GM18951 (cell line): ENCODE data around the gene SMAD6.

Source experiments
- POLR2A ChIP-seq: IDR thresholded peaks from 4 replicates; pipeline ENCODE4 v1.6.1; 2011; ENCODE audit warnings: mild to moderate bottlenecking; ENCODE audit not compliant: insufficient read length, insufficient read depth; ENCODE audit errors: extremely low read depth
- in situ Hi-C: fragments of 300-500 bp; cut with MboI; formaldehyde crosslinking; loops from one replicate; pipeline ENCODE4 v1.12.0; 2022; ENCODE audit warnings: low sequenced_read_pairs, mixed read lengths, inconsistent platforms; ENCODE audit not compliant: unreplicated experiment

The SMAD6 gene

GRCh38 chr15:66722757-66723540 is 20.9 kb downstream of the SMAD6 start:
- in situ Hi-C loops: no loop called here
- no peak for TF ChIP-seq POLR2A

DNA sequence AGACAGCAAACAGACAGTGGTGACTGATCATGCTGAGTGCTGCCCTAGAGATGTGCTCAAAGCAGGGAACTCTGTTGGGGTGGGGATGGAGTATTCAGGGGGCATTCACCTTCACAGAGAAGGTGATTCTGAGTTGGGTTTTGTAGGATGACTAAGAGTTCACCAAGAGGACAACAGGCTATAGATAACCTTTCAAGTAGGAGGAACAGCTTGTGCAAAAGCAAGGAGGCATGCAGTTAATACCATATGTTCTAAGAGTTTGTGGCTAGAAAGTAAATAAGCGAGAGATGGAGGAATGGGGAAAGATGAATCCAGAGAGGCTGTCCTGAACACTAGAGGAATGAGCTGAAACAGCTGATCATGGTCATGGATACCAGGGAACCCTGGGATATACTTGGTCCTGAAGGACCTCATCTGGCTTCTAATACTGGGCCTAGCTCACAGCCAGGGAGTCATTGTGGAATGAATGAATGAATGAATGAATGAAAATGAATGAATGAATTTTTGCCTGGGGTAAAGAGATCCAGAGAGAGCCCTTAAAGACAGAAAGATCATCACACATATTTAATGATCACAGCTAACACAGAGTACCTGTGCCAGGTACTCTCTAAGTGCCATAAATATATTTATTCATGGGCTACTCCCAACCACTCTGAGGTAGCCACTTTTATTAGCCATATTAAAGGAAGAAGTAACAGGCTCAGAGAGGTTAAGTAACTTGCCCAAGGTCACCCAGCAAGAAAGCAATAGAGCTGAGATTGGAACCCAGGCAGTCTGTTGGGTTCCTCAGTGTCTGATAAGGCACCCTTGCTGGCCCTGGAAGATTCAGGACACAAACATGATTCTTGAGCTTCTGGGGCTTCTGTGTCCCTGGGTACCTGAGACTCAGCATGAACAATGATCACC is 22.0 kb downstream of the SMAD6 start:
- in situ Hi-C loops: no loop called here

DNA sequence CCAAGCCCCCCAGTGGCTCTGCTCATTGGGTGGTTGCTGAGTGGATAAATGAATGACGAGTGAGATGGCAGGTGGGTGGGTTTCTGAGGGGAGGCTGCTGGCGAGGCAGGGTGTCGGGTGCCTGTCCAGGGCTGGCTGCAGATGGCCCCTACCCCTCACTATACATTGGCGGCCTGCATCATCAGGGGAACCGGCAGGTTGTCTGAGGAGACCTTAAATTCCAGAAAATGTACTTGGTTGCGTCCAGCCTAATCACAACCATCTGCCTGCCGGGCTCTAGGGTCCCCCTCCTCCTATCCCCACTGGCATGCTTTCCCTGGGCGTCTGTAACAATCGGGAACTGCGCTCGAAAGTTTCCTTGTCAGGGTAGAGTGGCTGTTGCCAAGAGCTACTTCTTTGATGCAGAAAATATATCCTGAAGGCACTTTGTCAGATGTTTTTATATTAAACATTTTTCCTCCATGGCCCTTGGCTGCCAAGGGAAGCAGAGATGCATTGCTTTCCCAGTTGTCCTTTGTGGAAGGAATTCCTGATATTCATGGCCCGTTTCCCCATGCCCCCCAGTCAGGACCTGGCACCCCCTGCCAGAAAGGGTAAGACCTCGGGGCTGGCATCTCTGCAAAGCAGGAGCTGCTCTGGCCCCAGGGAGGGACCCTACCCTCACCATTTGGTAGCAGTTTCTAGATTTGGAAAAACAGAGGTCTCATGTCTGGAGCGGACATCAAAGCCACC is 22.9 kb downstream of the SMAD6 start:
- in situ Hi-C loops: no loop called here
- no peak for TF ChIP-seq POLR2A

More for the DNA sequence above, 22.0 kb downstream of the SMAD6 start:
- TF ChIP-seq POLR2A: no peak

DNA sequence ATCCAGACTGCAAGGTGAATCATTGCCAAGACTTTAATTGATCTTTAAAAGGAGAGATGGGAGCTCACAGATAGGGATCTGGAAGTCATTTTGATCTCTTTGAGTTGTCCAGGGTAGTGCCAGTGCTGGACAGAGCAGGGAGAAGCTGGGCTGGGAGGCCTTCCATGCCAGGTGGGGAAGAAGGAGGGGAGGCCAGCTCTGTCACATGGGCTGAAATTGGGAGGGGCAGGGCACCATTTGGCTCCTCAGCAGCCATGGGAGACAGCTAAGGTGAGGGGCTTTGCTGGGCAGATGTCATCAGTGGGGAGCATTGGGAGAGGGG is 23.4 kb downstream of the SMAD6 start:
- no peak for TF ChIP-seq POLR2A
- in situ Hi-C loops: no loop called here

- no peak for TF ChIP-seq POLR2A
- in situ Hi-C loops: no loop called here
Measured at GRCh38 chr15:66726386-66726785, 24.4 kb downstream of the SMAD6 start.

DNA sequence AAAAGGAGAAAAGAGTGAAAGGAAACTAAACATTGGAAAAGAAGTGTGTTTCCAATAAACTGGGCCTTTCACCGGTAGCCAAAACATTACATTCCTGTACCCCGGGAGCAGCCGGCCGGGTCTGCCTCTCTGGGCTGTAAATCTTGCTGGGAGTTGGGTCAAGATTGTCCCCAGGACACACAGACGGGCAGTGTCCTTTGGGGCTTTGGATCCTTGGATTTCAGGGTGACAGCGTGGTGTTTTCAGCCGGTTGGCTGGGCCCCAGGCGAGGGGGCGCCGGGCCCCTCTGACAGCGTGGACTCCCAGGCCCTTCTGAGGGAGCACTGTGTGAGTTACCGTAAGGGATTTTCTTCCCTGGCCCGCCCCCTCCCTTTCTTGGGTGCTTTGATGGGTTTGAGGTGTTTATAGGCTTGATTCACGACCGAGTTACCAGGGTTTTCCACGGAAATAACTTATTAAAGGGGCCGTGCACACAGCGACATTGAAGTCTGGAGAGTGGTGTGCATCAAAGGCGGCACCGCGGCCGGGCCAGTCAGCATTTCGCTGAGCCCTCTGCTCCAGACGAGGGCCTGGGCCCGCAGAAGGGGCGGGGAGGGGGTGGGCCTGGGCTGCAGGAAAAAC is 27.4 kb downstream of the SMAD6 start:
- no peak for TF ChIP-seq POLR2A
- in situ Hi-C loops: no loop called here

- TF ChIP-seq POLR2A: no peak
- in situ Hi-C loops: no loop called here
Measured at GRCh38 chr15:66730168-66731021, 28.4 kb downstream of the SMAD6 start.

DNA sequence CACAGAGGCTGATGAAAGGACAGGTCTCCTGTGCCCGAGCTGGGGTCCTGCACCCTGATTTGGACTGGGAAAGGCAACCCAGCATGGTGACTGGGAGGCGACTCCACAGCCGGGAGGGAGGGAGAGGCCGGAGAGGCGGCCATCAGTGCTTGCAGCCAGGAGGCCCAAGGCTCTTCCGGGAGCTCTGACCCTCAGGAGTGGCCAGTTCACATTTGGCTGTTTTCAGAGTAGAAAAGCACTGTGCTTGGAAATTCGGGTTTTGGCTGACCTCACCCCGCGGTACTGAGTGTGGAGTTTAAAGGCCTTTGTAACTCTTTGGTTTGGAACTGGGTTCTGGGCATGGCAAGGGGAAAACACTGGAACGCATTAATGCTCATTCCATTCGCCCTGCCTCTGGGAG is 31.9 kb downstream of the SMAD6 start:
- in situ Hi-C loops: no loop called here
- TF ChIP-seq POLR2A: no peak

DNA sequence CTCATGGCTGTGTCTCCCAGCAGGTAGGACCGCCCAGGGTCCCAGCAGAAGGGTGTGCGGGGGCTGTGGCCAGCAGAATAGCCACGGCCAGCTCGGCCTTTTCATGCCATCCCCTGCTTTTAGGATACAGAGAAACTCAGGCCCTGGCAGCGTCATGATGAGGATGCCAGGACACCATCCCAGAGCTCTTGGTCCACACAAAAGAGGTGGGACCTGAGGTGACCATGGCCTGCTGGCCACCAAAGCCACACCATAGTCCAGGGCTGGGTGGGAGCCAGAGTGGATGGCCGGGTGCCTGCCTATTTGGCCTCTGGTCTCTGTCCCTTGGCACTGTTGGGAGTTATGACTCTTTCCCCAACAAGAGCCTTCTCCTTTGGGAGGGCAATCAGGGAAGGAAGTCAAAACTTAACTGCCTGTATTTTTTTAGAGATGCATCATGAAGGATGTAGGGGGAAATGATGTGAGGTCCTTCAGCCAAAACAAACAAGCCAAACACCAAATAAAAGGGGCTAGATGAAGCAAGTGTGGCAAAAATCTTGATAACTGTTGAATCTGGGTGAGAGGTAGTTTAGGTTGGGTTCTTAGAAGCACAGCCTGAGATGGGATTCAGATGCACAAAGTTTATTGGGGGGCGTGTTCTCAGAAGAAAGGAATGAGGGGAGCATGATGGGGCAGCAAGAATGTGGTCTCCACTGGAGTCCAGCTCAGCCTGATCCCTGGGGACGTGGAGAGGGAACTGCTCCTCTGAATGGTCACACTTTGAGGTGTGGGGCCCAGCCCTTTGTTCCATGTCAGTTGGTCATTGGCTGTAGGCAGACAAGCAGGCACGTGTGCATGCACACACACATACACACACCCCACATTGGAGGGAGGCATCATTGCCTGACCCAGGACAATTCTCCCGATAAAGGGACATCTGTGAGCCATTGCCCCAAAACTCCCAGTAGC is 33.2 kb downstream of the SMAD6 start:
- in situ Hi-C loops: no loop called here
- no peak for TF ChIP-seq POLR2A

- TF ChIP-seq POLR2A: no peak
- in situ Hi-C loops: no loop called here
Measured at GRCh38 chr15:66735909-66736305, 33.9 kb downstream of the SMAD6 start.
